DOHH2 (cell line): Measurements from ENCODE around the gene FNBP1L.

Experiments used
- H3F3A ChIP-seq: fragments of 200-600 bp; sonication (generic), shearing (Covaris generic); 2 replicates; pipeline ENCODE4 v1.6.0; 2016; ENCODE audit warnings: antibody characterized with exemption, mild to moderate bottlenecking; ENCODE audit not compliant: control insufficient read depth, insufficient read depth
- H3K27ac ChIP-seq: fragments of 200-600 bp; sonication (generic); 2 replicates; pipeline ENCODE4 v1.5.1; 2014; ENCODE audit warnings: low read depth, mild to moderate bottlenecking, low read length, moderate library complexity
- H3K27me3 ChIP-seq: fragments of 200-600 bp; sonication (generic); 2 replicates; pipeline ENCODE4 v1.6.1; 2014; ENCODE audit warnings: mild to moderate bottlenecking, low read length, mixed read lengths; ENCODE audit not compliant: control insufficient read depth
- H3K36me3 ChIP-seq: fragments of 200-600 bp; sonication (generic); 2 replicates; pipeline ENCODE4 v1.6.1; 2014; ENCODE audit warnings: mild to moderate bottlenecking, low read length, moderate library complexity, mixed read lengths; ENCODE audit not compliant: control insufficient read depth
- H3K4me1 ChIP-seq: fragments of 200-600 bp; sonication (generic); 2 replicates; pipeline ENCODE4 v1.6.1; 2014; ENCODE audit warnings: mild to moderate bottlenecking, low read length, mixed read lengths; ENCODE audit not compliant: control insufficient read depth
- H3K4me2 ChIP-seq: fragments of 200-600 bp; sonication (generic); 2 replicates; pipeline ENCODE4 v1.6.0; 2014; ENCODE audit warnings: mild to moderate bottlenecking, low read length, moderate library complexity
- H3K4me3 ChIP-seq: fragments of 200-600 bp; sonication (generic); 2 replicates; pipeline ENCODE4 v1.5.1; 2014; ENCODE audit warnings: mild to moderate bottlenecking, low read length, mixed read lengths
- H3K79me2 ChIP-seq: fragments of 200-600 bp; sonication (generic); 2 replicates; pipeline ENCODE4 v1.6.1; 2014; ENCODE audit warnings: mild to moderate bottlenecking, low read length, mixed read lengths; ENCODE audit not compliant: control insufficient read depth
- H3K9me2 ChIP-seq: fragments of 200-600 bp; sonication (generic); replicated peaks from 2 replicates; pipeline ENCODE4 v1.6.1; 2014; ENCODE audit warnings: mild to moderate bottlenecking, low read length, mixed read lengths; ENCODE audit not compliant: control insufficient read depth
- H3K9me3 ChIP-seq: fragments of 200-600 bp; sonication (generic); 2 replicates; pipeline ENCODE4 v1.6.1; 2014; ENCODE audit warnings: antibody characterized with exemption, low read length, mixed read lengths; ENCODE audit not compliant: control insufficient read depth, insufficient read depth
- H4K20me1 ChIP-seq: fragments of 200-600 bp; sonication (generic); 2 replicates; pipeline ENCODE4 v1.6.0; 2014; ENCODE audit warnings: low read depth, mild to moderate bottlenecking, antibody characterized with exemption, low read length, moderate library complexity; ENCODE audit not compliant: control insufficient read depth, insufficient read depth
- EZH2phosphoT487 ChIP-seq: fragments of 200-600 bp; sonication (generic); IDR thresholded peaks from 2 replicates; pipeline ENCODE4 v1.6.1; 2017; ENCODE audit warnings: borderline replicate concordance, mild to moderate bottlenecking, antibody characterized with exemption, low read length, moderate library complexity, mixed read lengths
- TF ChIP-seq, protein P1 (sequence below): fragments of 200-600 bp; sonication (generic); IDR thresholded peaks from one replicate; pipeline ENCODE4 v1.5.1; 2014; ENCODE audit warnings: antibody characterized with exemption, mild to moderate bottlenecking, low read depth, low read length; ENCODE audit not compliant: poor library complexity, severe bottlenecking

Gene FNBP1L

DNA sequence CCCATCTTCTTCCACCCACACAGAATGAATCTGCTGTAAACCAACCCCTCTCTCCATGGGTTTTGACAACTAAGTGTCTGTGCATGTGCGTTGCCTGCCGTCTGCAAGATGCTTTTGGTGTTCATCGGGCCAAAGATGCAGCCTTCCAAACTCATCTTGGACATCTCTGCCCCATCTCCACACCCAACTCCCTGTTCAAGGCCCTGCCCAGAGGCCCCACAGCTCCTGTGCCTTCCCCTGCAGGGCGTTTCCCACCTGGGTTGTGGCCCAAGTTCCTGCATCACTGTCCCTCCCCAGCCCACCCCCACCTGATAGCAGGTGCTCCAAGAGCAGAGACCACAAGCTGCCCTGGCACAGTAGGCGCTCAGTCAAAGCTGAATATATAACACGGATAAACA, 130.5 kb downstream of the FNBP1L start:
- H3K36me3 ChIP-seq = peaks cover 91% of the 10 kb centered on the region
- H3K9me3 ChIP-seq = no peaks in the 10 kb centered on the region
- H3K27me3 ChIP-seq = no peaks in the 10 kb centered on the region
- H3K4me2 ChIP-seq = no peak overlapping the region
- H3K79me2 ChIP-seq = no peaks in the 10 kb centered on the region; the same call in 1 of the 2 replicates
- no peak overlapping the region for H3K27ac ChIP-seq
- no peak for TF ChIP-seq EZH2phosphoT487
- TF ChIP-seq, protein P1, sequence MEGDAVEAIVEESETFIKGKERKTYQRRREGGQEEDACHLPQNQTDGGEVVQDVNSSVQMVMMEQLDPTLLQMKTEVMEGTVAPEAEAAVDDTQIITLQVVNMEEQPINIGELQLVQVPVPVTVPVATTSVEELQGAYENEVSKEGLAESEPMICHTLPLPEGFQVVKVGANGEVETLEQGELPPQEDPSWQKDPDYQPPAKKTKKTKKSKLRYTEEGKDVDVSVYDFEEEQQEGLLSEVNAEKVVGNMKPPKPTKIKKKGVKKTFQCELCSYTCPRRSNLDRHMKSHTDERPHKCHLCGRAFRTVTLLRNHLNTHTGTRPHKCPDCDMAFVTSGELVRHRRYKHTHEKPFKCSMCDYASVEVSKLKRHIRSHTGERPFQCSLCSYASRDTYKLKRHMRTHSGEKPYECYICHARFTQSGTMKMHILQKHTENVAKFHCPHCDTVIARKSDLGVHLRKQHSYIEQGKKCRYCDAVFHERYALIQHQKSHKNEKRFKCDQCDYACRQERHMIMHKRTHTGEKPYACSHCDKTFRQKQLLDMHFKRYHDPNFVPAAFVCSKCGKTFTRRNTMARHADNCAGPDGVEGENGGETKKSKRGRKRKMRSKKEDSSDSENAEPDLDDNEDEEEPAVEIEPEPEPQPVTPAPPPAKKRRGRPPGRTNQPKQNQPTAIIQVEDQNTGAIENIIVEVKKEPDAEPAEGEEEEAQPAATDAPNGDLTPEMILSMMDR = no peak
- no peaks in the 10 kb centered on the region for H3K4me1 ChIP-seq
- H3K4me3 ChIP-seq = no peak overlapping the region
- H3K9me2 ChIP-seq = no peaks in the 10 kb centered on the region
- H3F3A ChIP-seq = no peaks in the 10 kb centered on the region
- no peaks in the 10 kb centered on the region for H4K20me1 ChIP-seq

DNA sequence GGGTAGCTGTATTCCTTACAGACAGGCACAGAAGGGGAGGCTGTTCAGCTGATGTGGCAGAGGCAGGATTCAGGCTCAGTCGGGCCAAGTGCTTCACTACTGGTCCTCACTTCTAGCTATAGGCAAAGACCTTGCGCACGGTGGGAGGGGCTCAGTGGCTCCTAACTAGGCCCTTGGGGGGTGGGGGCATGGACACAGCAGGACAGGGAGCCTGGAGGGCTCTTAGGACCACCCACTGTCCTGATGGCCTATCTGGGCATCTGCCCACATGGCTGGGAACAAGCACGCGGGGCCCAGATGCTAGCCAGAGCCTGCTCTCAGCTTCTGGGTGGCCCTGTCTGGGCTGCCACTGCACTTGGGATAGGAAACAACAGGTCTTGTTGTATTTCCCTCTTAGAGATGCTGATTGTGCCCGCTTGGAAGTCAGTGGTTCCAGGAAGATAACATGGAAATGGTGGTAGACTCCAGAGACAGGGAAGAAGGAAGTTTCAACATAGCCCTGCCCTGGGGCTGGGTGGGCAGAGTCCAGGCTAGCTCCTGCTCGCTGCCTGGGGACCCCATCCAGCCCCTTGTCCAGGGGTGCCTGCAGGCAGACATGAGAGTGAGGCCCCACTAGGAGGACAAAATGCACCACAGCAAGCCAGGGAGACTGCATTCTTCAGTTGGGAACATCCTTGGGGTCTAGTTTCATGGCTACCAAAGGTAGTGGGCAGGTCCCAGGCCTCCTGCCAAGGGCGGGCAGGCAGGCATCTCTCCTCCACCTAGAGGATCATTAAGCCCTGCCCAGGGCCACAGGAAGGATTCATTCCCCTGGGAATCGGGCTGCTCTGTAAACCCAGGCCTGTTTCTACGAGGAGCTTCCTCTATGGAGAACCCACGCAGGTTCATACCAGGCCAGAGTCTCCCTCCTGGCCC, 131.2 kb downstream of the FNBP1L start:
- no peaks in the 10 kb centered on the region for H3K9me2 ChIP-seq
- no peak overlapping the region for H3K4me3 ChIP-seq
- no peaks in the 10 kb centered on the region for H3K27me3 ChIP-seq
- H3K36me3 ChIP-seq = peaks cover 93% of the 10 kb centered on the region
- H3F3A ChIP-seq = no peaks in the 10 kb centered on the region
- H3K4me2 ChIP-seq = no peak overlapping the region
- H3K27ac ChIP-seq = no peak overlapping the region
- TF ChIP-seq, protein P1 = no peak
- TF ChIP-seq EZH2phosphoT487 = no peak
- H4K20me1 ChIP-seq = no peaks in the 10 kb centered on the region
- no peaks in the 10 kb centered on the region; the same call in 1 of the 2 replicates for H3K79me2 ChIP-seq
- H3K9me3 ChIP-seq = no peaks in the 10 kb centered on the region
- no peaks in the 10 kb centered on the region for H3K4me1 ChIP-seq

GRCh38 chr1:93579891-93580290, 132.0 kb downstream of the FNBP1L start:
- H3K36me3 ChIP-seq = peaks cover 93% of the 10 kb centered on the region
- no peak overlapping the region for H3K27ac ChIP-seq
- H3K27me3 ChIP-seq = no peaks in the 10 kb centered on the region
- no peak overlapping the region for H3K4me2 ChIP-seq
- no peak overlapping the region for H3K4me3 ChIP-seq
- no peaks in the 10 kb centered on the region; the same call in 1 of the 2 replicates for H3K79me2 ChIP-seq
- no peaks in the 10 kb centered on the region for H4K20me1 ChIP-seq
- H3F3A ChIP-seq = no peaks in the 10 kb centered on the region
- no peaks in the 10 kb centered on the region for H3K9me2 ChIP-seq
- no peak for TF ChIP-seq EZH2phosphoT487
- TF ChIP-seq, protein P1 = no peak
- no peaks in the 10 kb centered on the region for H3K4me1 ChIP-seq
- no peaks in the 10 kb centered on the region for H3K9me3 ChIP-seq
